A549 (cell line): ENCODE data around the gene SIK2.

ENCODE experiments used
- CEBPB ChIP-seq, 2 experiments: fragments of >200 bp in 1 of 2; sonication (Bioruptor Twin) in 1 of 2; formaldehyde crosslinking in 1 of 2; IDR thresholded peaks; 2 replicates each; pipeline ENCODE4 v1.6.1; 2012 to 2016
- EP300 ChIP-seq, 2 experiments: fragments of >200 bp; sonication (Bioruptor Twin); formaldehyde crosslinking; IDR thresholded peaks; 2 replicates in 1 of 2; 3 replicates in 1 of 2; pipeline ENCODE4 v1.6.1; 2016 to 2017
- HDAC2 ChIP-seq: fragments of 200-600 bp; sonication (generic); IDR thresholded peaks from 2 replicates; pipeline ENCODE4 v1.6.1; 2016
- JUN ChIP-seq, 2 experiments: fragments of >200 bp; sonication (Bioruptor Twin); formaldehyde crosslinking; IDR thresholded peaks; 2 replicates in 1 of 2; 3 replicates in 1 of 2; pipeline ENCODE4 v1.6.1; 2016 to 2017
- POLR2A ChIP-seq: IDR thresholded peaks from 2 replicates; pipeline ENCODE4 v1.6.1; 2012; ENCODE audit warnings: mild to moderate bottlenecking, low read length
- TP53 ChIP-seq: fragments of 250-450 bp; sonication (Bioruptor Pico); IDR thresholded peaks from 2 replicates; pipeline ENCODE4 v1.5.0; 2021; ENCODE audit warnings: mild to moderate bottlenecking, moderate library complexity
- ZSCAN20 ChIP-seq: fragments of 250-450 bp; sonication (Bioruptor Pico); IDR thresholded peaks from 2 replicates; pipeline ENCODE4 v1.8.0; 2022; ENCODE audit warnings: mild to moderate bottlenecking, moderate library complexity
- TF ChIP-seq, protein P1 (sequence below): fragments of >200 bp; sonication (Bioruptor Twin); formaldehyde crosslinking; IDR thresholded peaks from 3 replicates; pipeline ENCODE4 v1.5.1; 2016

DNA sequence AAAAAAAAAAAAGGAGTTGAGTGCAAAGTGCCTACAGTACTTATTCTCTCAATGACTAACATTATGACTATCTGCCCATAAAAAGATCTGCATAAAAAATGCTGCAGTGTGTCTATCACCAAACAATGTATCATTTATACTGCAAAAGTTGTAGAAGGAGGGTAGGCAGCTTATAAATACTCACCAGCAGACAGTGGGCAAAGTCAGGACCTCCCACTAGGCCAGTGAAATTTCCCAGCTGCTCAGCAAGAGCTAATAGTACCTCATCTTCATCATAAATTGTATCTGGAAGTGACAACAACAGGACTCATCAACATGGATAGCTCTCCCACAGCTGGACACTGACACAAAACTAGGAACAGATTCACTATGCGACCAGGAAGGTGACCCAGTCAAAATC is 162.4 kb downstream of the SIK2 start:
- TF ChIP-seq ZSCAN20 (CRISPR knock-in tag) (no peak), TP53 (no peak), POLR2A (no peak), EP300 (IDR thresholded peaks at IDR 0.05) (no peak), JUN (IDR thresholded peaks at IDR 0.05) (no peak), CEBPB (IDR thresholded peaks at IDR 0.05) (no peak), HDAC2 (no peak)
- TF ChIP-seq, protein P1, sequence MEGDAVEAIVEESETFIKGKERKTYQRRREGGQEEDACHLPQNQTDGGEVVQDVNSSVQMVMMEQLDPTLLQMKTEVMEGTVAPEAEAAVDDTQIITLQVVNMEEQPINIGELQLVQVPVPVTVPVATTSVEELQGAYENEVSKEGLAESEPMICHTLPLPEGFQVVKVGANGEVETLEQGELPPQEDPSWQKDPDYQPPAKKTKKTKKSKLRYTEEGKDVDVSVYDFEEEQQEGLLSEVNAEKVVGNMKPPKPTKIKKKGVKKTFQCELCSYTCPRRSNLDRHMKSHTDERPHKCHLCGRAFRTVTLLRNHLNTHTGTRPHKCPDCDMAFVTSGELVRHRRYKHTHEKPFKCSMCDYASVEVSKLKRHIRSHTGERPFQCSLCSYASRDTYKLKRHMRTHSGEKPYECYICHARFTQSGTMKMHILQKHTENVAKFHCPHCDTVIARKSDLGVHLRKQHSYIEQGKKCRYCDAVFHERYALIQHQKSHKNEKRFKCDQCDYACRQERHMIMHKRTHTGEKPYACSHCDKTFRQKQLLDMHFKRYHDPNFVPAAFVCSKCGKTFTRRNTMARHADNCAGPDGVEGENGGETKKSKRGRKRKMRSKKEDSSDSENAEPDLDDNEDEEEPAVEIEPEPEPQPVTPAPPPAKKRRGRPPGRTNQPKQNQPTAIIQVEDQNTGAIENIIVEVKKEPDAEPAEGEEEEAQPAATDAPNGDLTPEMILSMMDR, result no peak
